Caco-2 (cell line): Measurements from ENCODE around the gene PLB1. TPM values are rescaled to one million over a fixed set of nuclear protein-coding genes. Genes with fewer than 3 reads are reported as not detected.

ENCODE experiments used
- BruUV-seq: library from RNA; stranded (reverse); fragments of 400-500 nt; replicated peaks from 2 replicates; lab custom pipeline; 2021; lab: Mats Ljungman, UMichigan
- CTCF ChIA-PET: fragments of 300-600 bp; sonication (Branson Sonifier 250); formaldehyde crosslinking; loops from one replicate; lab custom pipeline; 2022; ENCODE audit warnings: antibody characterized with exemption; lab: Charles Lee
- POLR2A ChIA-PET: fragments of 300-600 bp; sonication (Branson Sonifier 250); formaldehyde crosslinking; loops from one replicate; lab custom pipeline; 2022; ENCODE audit warnings: antibody characterized with exemption; lab: Charles Lee
- DNase-seq, 2 experiments: peaks; one replicate each; pipeline versions ENCODE4 v3.0.0 to v3.0.0-alpha.2; 2020 to 2022
- H3K27me3 ChIP-seq: replicated peaks from 2 replicates; pipeline ENCODE4 v1.6.0; 2011; ENCODE audit warnings: low read length; ENCODE audit not compliant: control insufficient read depth, insufficient read depth
- H3K36me3 ChIP-seq: 2 replicates; pipeline ENCODE4 v1.5.1; 2011; ENCODE audit warnings: low read length; ENCODE audit not compliant: control insufficient read depth, insufficient read depth
- H3K4me1 ChIP-seq: fragments of 250-450 bp; sonication (Bioruptor Pico); 2 replicates; pipeline ENCODE4 v1.5.1; 2020; ENCODE audit warnings: mild to moderate bottlenecking
- H3K4me3 ChIP-seq: 2 replicates; pipeline ENCODE4 v1.5.1; 2011; ENCODE audit warnings: low read depth, mild to moderate bottlenecking, control low read depth, low read length
- H3K9me3 ChIP-seq: fragments of 250-450 bp; sonication (Bioruptor Pico); 2 replicates; pipeline ENCODE4 v1.5.1; 2020; ENCODE audit warnings: mild to moderate bottlenecking, moderate library complexity
- H3K27ac Mint-ChIP-seq: one replicate; pipeline ENCODE4 v1.8.0; 2022; ENCODE audit warnings: mixed read lengths; ENCODE audit not compliant: unreplicated experiment
- H3K27me3 Mint-ChIP-seq: one replicate; pipeline ENCODE4 v1.8.0; 2022; ENCODE audit warnings: mixed read lengths; ENCODE audit not compliant: insufficient read depth, unreplicated experiment
- H3K36me3 Mint-ChIP-seq: one replicate; pipeline ENCODE4 v1.8.0; 2022; ENCODE audit warnings: mild to moderate bottlenecking, mixed read lengths; ENCODE audit not compliant: insufficient read depth, unreplicated experiment
- H3K4me1 Mint-ChIP-seq: one replicate; pipeline ENCODE4 v1.8.0; 2022; ENCODE audit warnings: low read depth, mixed read lengths; ENCODE audit not compliant: unreplicated experiment
- H3K4me3 Mint-ChIP-seq: one replicate; pipeline ENCODE4 v1.8.0; 2022; ENCODE audit warnings: mild to moderate bottlenecking, moderate library complexity, mixed read lengths; ENCODE audit not compliant: unreplicated experiment
- H3K9me3 Mint-ChIP-seq: one replicate; pipeline ENCODE4 v1.8.0; 2022; ENCODE audit warnings: mixed read lengths; ENCODE audit not compliant: unreplicated experiment
- CTCF ChIP-seq, 2 experiments: fragments of 200-600 bp in 1 of 2; IDR thresholded peaks; 1 replicate in 1 of 2; 2 replicates in 1 of 2; pipeline versions ENCODE4 v1.5.1 to v1.8.0; 2011 to 2022; ENCODE audit warnings: antibody characterized with exemption in 1 of 2, control low read depth in 1 of 2, inconsistent platforms in 1 of 2, low read depth in 1 of 2, low read length in 1 of 2, mild to moderate bottlenecking in 1 of 2, moderate library complexity in 1 of 2; ENCODE audit not compliant: insufficient read depth in 1 of 2, severe bottlenecking in 1 of 2, unreplicated experiment in 1 of 2
- intact Hi-C: fragments of 100-400 bp; cut with micrococcal nuclease; formaldehyde crosslinking; loops from one replicate; pipeline ENCODE4 v1.10.0; 2022; ENCODE audit not compliant: unreplicated experiment
- total RNA-seq: library from RNA; stranded (reverse); gene quantifications from 2 replicates; pipeline ENCODE4 v1.2.3, GENCODE V29; 2022

PLB1 gene
- total RNA-seq, 1 experiment from 2014 or later: 2.8 TPM

GRCh38 chr2:28447943-28448792 is 47.7 kb upstream of the PLB1 start:
- Histone ChIP-seq H3K4me3 (no peak overlapping the region), H3K9me3 (no peaks in the 10 kb centered on the region), H3K36me3 (no peaks in the 10 kb centered on the region), H3K27me3 (no peaks in the 10 kb centered on the region), H3K4me1 (0 out of 2 replicates have a peak, but pooled peaks cover 4% of the 10 kb centered on the region)
- CTCF ChIA-PET: no interaction called here
- BruUV-seq: no TSS peak
- H3K27me3 Mint-ChIP-seq: no peaks in the 10 kb centered on the region
- no peak for DNase-seq
- peaks cover 13% of the 10 kb centered on the region for H3K4me1 Mint-ChIP-seq
- intact Hi-C loops: no loop called here
- H3K4me3 Mint-ChIP-seq: no peak overlapping the region
- H3K36me3 Mint-ChIP-seq: no peaks in the 10 kb centered on the region
- no peaks in the 10 kb centered on the region for H3K9me3 Mint-ChIP-seq
- TF ChIP-seq CTCF (IDR thresholded peaks at IDR 0.05; ENCODE audit: insufficient read depth in 1 of 2, low read depth in 1 of 2, low read length in 1 of 2, severe bottlenecking in 1 of 2, unreplicated experiment in 1 of 2): no peak
- no peak overlapping the region for H3K27ac Mint-ChIP-seq
- POLR2A ChIA-PET: no interaction called here

GRCh38 chr2:28448793-28449100 is 47.1 kb upstream of the PLB1 start:
- no peaks in the 10 kb centered on the region for H3K27me3 Mint-ChIP-seq
- Histone ChIP-seq H3K27me3 (no peaks in the 10 kb centered on the region), H3K4me1 (0 out of 2 replicates have a peak, but pooled peaks cover 4% of the 10 kb centered on the region), H3K36me3 (no peaks in the 10 kb centered on the region), H3K9me3 (no peaks in the 10 kb centered on the region), H3K4me3 (no peak overlapping the region)
- no peak for TF ChIP-seq CTCF (IDR thresholded peaks at IDR 0.05; ENCODE audit: insufficient read depth in 1 of 2, low read depth in 1 of 2, low read length in 1 of 2, severe bottlenecking in 1 of 2, unreplicated experiment in 1 of 2)
- H3K27ac Mint-ChIP-seq: no peak overlapping the region
- H3K4me3 Mint-ChIP-seq: no peak overlapping the region
- no peaks in the 10 kb centered on the region for H3K9me3 Mint-ChIP-seq
- intact Hi-C loops: no loop called here
- no TSS peak for BruUV-seq
- H3K36me3 Mint-ChIP-seq: no peaks in the 10 kb centered on the region
- H3K4me1 Mint-ChIP-seq: peaks cover 13% of the 10 kb centered on the region
- no peak for DNase-seq
- ChIA-PET POLR2A (no interaction called here), CTCF (no interaction called here)

GRCh38 chr2:28449126-28449487 is 46.8 kb upstream of the PLB1 start:
- H3K36me3 ChIP-seq: no peaks in the 10 kb centered on the region
- Mint-ChIP-seq H3K4me3 (no peak overlapping the region), H3K4me1 (peaks cover 13% of the 10 kb centered on the region), H3K36me3 (no peaks in the 10 kb centered on the region), H3K9me3 (no peaks in the 10 kb centered on the region), H3K27me3 (no peaks in the 10 kb centered on the region), H3K27ac (peak overlapping the region; percentile 71)
- no peak overlapping the region for H3K4me3 ChIP-seq
- H3K9me3 ChIP-seq: no peaks in the 10 kb centered on the region
- ChIA-PET CTCF (no interaction called here), POLR2A (no interaction called here)
- H3K27me3 ChIP-seq: no peaks in the 10 kb centered on the region
- TF ChIP-seq CTCF (IDR thresholded peaks at IDR 0.05; ENCODE audit: insufficient read depth in 1 of 2, low read depth in 1 of 2, low read length in 1 of 2, severe bottlenecking in 1 of 2, unreplicated experiment in 1 of 2): no peak
- intact Hi-C loops: no loop called here
- peak in 1 of 2 experiments; percentile 28 for DNase-seq
- BruUV-seq: no TSS peak
- 0 out of 2 replicates have a peak, but pooled peaks cover 4% of the 10 kb centered on the region for H3K4me1 ChIP-seq
